SK-N-MC (cell line): ENCODE data around the gene RGR.

Source experiments
- DNase-seq: peaks from one replicate; pipeline ENCODE4 v3.0.0-alpha.2; 2011; ENCODE audit warnings: low read depth, low spot score
- H3K27ac ChIP-seq: fragments of 200-600 bp; sonication (generic); 2 replicates; pipeline ENCODE4 v1.5.1; 2016; ENCODE audit warnings: mixed run types
- H3K36me3 ChIP-seq: fragments of 200-600 bp; sonication (generic); 2 replicates; pipeline ENCODE4 v1.6.1; 2017; ENCODE audit warnings: antibody characterized with exemption, low read length, mixed read lengths; ENCODE audit not compliant: insufficient read depth
- H3K4me3 ChIP-seq: fragments of 200-600 bp; sonication (generic); 2 replicates; pipeline ENCODE4 v1.5.1; 2016
- H3K9ac ChIP-seq: fragments of 200-600 bp; sonication (generic); 2 replicates; pipeline ENCODE4 v1.8.0; 2017; ENCODE audit warnings: mixed run types, mixed read lengths; ENCODE audit not compliant: insufficient read length
- H3K9me3 ChIP-seq: fragments of 200-600 bp; sonication (generic); 2 replicates; pipeline ENCODE4 v1.6.1; 2017; ENCODE audit warnings: low read depth, mild to moderate bottlenecking, antibody characterized with exemption, low read length, moderate library complexity, mixed read lengths
- EZH2 ChIP-seq: fragments of 200-600 bp; sonication (generic); IDR thresholded peaks from one replicate; pipeline ENCODE4 v1.6.1; 2017; ENCODE audit warnings: antibody characterized with exemption
- FOXP2 ChIP-seq: optimal IDR thresholded peaks from 2 replicates; pipeline ENCODE3; 2011; ENCODE audit warnings: mild to moderate bottlenecking, moderate library complexity; ENCODE audit not compliant: insufficient read depth; ENCODE audit errors: extremely low read length, control extremely low read depth
- POLR2AphosphoS5 ChIP-seq: IDR thresholded peaks from 2 replicates; pipeline ENCODE4 v1.6.1; 2012; ENCODE audit warnings: mild to moderate bottlenecking, low read depth, low read length, borderline replicate concordance

The RGR gene, protein sequence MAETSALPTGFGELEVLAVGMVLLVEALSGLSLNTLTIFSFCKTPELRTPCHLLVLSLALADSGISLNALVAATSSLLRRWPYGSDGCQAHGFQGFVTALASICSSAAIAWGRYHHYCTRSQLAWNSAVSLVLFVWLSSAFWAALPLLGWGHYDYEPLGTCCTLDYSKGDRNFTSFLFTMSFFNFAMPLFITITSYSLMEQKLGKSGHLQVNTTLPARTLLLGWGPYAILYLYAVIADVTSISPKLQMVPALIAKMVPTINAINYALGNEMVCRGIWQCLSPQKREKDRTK

GRCh38 chr10:84244651-84245270, at the start of gene RGR:
TSS of gene RGR (plus strand) at chr10:84245053. CDS start at chr10:84245091, 38 bp downstream.
- Histone ChIP-seq H3K4me3 (no peak within 1 kb of the TSS), H3K9me3 (no peaks in the 10 kb centered on the region), H3K9ac (no peak within 1 kb of the TSS), H3K27ac (no peak within 1 kb of the TSS), H3K36me3 (no peaks in the 10 kb centered on the region)
- TF ChIP-seq FOXP2: no peak
- TF ChIP-seq EZH2: no peak
- TF ChIP-seq POLR2AphosphoS5: no peak
- DNase-seq: no peak

DNA sequence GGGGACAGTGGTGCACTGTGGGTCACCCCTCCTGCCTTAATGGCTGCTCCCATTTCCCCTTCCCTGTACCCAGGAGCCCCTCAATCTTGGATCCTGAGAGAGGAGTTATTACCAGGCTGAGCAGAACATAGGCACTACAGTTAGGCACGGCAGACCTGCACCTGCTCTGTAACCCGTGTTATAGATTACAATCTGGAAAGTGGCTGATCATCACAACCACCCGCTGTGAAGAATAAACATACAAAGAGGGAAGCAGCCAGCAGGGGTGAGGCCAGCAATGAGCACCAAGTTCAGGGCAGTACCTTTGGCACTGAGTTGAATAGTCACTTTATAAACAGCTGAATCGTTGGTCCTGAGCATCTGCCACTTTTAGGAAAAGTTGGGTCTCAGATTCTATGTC, 48.8 kb upstream of the RGR start:
- no peak for DNase-seq
- Histone ChIP-seq H3K4me3 (no peak overlapping the region), H3K9me3 (no peaks in the 10 kb centered on the region), H3K36me3 (no peaks in the 10 kb centered on the region), H3K27ac (no peak overlapping the region), H3K9ac (no peak overlapping the region)
- TF ChIP-seq EZH2 (no peak), FOXP2 (no peak), POLR2AphosphoS5 (no peak)

DNA sequence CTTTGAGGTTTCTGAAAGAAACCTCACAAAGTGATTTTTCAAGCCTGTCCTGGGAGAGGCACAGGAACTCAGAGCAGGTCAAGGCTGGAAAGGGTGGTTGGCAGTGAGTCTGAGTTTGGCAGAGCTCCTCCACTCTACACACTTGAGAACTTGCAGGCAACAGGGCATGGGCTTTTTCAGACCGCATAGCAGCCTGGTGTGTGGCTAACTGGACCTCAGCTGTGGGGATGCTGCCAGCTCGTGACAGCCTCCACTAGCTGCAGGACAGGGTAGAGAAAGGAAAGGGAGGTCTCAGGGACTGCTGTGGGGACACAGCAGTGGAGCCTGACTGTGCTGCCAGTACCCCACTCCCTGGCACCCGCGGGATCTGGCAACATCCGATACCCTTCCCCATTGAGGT, 47.9 kb upstream of the RGR start:
- no peak for TF ChIP-seq POLR2AphosphoS5
- no peak for TF ChIP-seq EZH2
- TF ChIP-seq FOXP2: no peak
- no peak overlapping the region for H3K9ac ChIP-seq
- no peaks in the 10 kb centered on the region for H3K36me3 ChIP-seq
- no peaks in the 10 kb centered on the region for H3K9me3 ChIP-seq
- no peak overlapping the region for H3K27ac ChIP-seq
- H3K4me3 ChIP-seq: no peak overlapping the region
- no peak for DNase-seq

- Histone ChIP-seq H3K4me3 (no peak overlapping the region), H3K27ac (no peak overlapping the region), H3K9ac (no peak overlapping the region), H3K36me3 (no peaks in the 10 kb centered on the region), H3K9me3 (no peaks in the 10 kb centered on the region)
- TF ChIP-seq FOXP2: no peak
- TF ChIP-seq EZH2: no peak
- TF ChIP-seq POLR2AphosphoS5: no peak
- no peak for DNase-seq
Measured at GRCh38 chr10:84197643-84198042, 47.2 kb upstream of the RGR start.

- Histone ChIP-seq H3K9ac (no peak overlapping the region), H3K27ac (no peak overlapping the region), H3K9me3 (no peaks in the 10 kb centered on the region), H3K36me3 (no peaks in the 10 kb centered on the region), H3K4me3 (no peak overlapping the region)
- no peak for DNase-seq
- no peak for TF ChIP-seq POLR2AphosphoS5
- no peak for TF ChIP-seq EZH2
- no peak for TF ChIP-seq FOXP2
Measured at GRCh38 chr10:84198206-84198915, 46.5 kb upstream of the RGR start.

DNA sequence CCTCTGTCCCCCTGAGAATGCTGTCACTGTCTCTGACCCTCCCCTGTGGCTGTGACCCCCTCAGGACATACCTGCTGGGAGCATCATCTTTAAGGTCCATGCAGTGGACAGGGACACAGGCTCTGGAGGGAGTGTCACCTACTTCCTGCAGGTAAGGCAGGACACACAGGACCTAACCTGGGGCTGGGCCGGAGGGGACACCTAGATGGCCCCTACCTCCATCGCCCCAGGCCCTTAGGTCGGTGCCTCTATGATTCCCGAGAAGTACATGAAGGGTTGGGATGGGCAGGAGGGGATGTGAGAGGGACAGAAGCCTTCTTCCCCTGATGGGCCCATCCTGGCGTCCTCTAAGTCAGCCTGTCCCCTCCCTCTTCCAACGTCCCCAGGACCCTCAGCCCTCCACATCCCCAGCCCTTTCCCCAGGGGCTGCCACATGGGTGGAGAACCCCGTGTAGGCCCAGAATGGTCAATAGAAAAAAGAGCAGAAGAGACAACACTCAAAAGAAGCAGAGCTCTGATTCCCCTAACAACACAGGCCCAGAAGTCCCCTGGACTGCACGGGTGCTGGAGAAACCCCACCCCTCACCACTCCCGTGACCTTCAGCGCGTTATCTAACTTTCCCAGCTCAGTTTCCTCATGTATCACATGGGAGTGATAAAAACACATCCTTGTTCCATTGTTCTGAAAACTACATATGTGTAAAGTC, 44.2 kb upstream of the RGR start:
- Histone ChIP-seq H3K9me3 (no peaks in the 10 kb centered on the region), H3K4me3 (no peak overlapping the region), H3K9ac (no peak overlapping the region), H3K27ac (no peak overlapping the region), H3K36me3 (no peaks in the 10 kb centered on the region)
- TF ChIP-seq EZH2 (no peak), FOXP2 (no peak)
- no peak for DNase-seq

DNA sequence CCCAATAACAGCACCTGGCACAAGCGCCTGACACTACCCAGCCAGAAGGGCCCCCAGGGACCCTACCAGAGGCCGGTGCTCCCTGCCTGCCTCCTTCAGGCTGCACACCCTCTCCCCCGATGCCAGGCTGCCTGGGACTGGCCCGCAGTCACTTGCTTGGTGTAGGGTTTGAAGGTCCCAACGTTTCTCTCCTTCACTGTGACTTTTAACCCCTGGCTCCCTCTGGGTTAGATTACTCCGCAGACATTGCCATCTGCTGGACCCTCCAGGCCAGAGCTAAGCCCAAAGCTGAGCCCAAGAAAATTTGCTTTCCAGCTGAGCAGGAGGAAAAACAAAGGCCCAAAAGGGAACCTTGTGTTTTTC, 43.6 kb upstream of the RGR start:
- H3K27ac ChIP-seq: no peak overlapping the region
- DNase-seq: no peak
- TF ChIP-seq POLR2AphosphoS5: no peak
- no peak for TF ChIP-seq FOXP2
- TF ChIP-seq EZH2: no peak
- H3K4me3 ChIP-seq: no peak overlapping the region
- no peak overlapping the region for H3K9ac ChIP-seq
- no peaks in the 10 kb centered on the region for H3K36me3 ChIP-seq
- no peaks in the 10 kb centered on the region for H3K9me3 ChIP-seq

DNA sequence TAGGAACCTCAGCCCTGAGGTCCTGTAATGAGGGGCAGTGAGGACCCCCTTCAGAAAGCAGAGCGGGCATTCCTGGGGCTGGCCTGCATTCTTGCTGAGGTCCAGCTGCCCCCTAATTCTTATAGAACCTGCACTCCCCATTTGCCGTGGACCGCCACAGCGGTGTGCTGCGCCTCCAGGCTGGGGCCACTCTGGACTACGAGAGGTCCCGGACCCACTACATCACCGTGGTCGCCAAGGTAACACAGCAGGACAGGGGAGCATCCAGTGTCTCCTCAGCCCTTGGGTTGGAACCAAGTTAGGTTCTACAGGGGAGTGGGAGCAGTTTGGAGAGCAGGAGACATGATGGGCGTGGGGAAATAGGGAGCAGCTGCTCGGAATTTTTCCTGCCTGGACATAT, 43.2 kb upstream of the RGR start:
- Histone ChIP-seq H3K9me3 (no peaks in the 10 kb centered on the region), H3K36me3 (no peaks in the 10 kb centered on the region), H3K27ac (no peak overlapping the region), H3K9ac (no peak overlapping the region), H3K4me3 (no peak overlapping the region)
- DNase-seq: no peak
- TF ChIP-seq EZH2: no peak
- no peak for TF ChIP-seq FOXP2
- no peak for TF ChIP-seq POLR2AphosphoS5
